ENCODE data around the gene CNTNAP5. TPM values are rescaled to one million over a fixed set of nuclear protein-coding genes. Genes with fewer than 3 reads are reported as not detected.

Gene CNTNAP5
- total RNA-seq, 1 donor from 2014 or later: not detected

DNA sequence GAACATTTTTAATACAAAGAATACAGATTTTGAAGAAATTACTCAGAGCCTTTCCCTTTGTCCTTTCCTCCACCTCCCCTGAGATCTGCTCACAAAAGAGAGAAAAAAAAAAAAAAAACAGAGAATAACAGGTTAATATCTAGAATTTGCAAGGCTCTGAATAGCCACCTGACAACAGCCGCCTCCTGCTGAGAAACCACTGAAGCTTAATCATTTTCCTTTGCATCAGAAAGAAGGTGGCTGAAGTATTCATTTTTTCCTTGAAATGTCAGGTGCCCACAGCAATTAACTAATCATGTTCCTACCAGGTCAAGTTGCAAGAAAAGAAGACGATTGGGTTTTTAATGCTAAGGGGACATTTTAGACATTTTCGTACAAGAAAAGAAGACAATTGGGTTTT, 21.2 kb downstream of the CNTNAP5 start:
- Mint-ChIP-seq H3K9me3 (no peaks in the 10 kb centered on the region), H3K4me3 (no peak overlapping the region), H3K36me3 (no peaks in the 10 kb centered on the region), H3K27ac (no peak overlapping the region), H3K4me1 (peaks cover 12% of the 10 kb centered on the region), H3K27me3 (ENCODE audit: insufficient read depth, low read depth) (peaks cover 2% of the 10 kb centered on the region)
- Histone ChIP-seq H3K27me3 (no peaks in the 10 kb centered on the region), H3K9me3 (ENCODE audit: low read depth) (no peaks in the 10 kb centered on the region), H3K27ac (no peak overlapping the region), H3F3A (ENCODE audit: low read depth) (no peaks in the 10 kb centered on the region), H3K4me3 (no peak overlapping the region), H3K9ac (no peak overlapping the region), H3K4me1 (peaks cover 22% of the 10 kb centered on the region), H4K20me1 (ENCODE audit: low read depth) (no peaks in the 10 kb centered on the region), H3K4me2 (no peak overlapping the region), H2AFZ (replicated peaks) (no peak overlapping the region), H3K79me2 (ENCODE audit: low read depth) (no peaks in the 10 kb centered on the region), H3K36me3 (no peaks in the 10 kb centered on the region)
- DNase-seq (ENCODE audit: low spot score): no peak
- TF ChIP-seq EZH2phosphoT487 (IDR thresholded peaks at IDR 0.05) (no peak), EZH2 (IDR thresholded peaks at IDR 0.05) (no peak)
- TF ChIP-seq, protein P1, sequence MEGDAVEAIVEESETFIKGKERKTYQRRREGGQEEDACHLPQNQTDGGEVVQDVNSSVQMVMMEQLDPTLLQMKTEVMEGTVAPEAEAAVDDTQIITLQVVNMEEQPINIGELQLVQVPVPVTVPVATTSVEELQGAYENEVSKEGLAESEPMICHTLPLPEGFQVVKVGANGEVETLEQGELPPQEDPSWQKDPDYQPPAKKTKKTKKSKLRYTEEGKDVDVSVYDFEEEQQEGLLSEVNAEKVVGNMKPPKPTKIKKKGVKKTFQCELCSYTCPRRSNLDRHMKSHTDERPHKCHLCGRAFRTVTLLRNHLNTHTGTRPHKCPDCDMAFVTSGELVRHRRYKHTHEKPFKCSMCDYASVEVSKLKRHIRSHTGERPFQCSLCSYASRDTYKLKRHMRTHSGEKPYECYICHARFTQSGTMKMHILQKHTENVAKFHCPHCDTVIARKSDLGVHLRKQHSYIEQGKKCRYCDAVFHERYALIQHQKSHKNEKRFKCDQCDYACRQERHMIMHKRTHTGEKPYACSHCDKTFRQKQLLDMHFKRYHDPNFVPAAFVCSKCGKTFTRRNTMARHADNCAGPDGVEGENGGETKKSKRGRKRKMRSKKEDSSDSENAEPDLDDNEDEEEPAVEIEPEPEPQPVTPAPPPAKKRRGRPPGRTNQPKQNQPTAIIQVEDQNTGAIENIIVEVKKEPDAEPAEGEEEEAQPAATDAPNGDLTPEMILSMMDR (IDR thresholded peaks at IDR 0.05): no peak

DNA sequence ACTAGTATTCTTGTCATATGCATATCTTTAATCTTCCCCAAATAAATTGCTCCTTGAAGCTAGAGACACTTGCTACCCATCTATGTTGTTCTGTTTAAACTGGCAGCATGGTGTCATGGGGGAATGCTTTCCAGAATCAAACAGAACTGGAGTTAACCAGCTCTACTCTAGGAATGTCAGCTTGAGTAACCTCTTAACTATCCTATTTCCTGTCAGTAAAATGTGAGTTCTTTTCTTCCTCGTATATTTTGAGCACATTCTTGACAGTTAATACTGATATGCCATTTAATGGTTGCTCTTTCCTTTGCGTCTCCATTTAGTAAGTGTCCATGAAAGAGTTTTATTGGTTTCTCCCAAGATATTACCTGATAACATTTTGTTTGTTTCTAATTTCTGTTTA, 23.0 kb downstream of the CNTNAP5 start:
- H3F3A ChIP-seq (ENCODE audit: low read depth): no peaks in the 10 kb centered on the region
- H3K27me3 ChIP-seq: no peaks in the 10 kb centered on the region
- H3K27me3 Mint-ChIP-seq (ENCODE audit: insufficient read depth, low read depth): peaks cover 2% of the 10 kb centered on the region
- no peaks in the 10 kb centered on the region for H3K9me3 Mint-ChIP-seq
- H3K4me1 ChIP-seq: peaks cover 22% of the 10 kb centered on the region
- no peak overlapping the region for H3K4me3 Mint-ChIP-seq
- H3K9me3 ChIP-seq (ENCODE audit: low read depth): no peaks in the 10 kb centered on the region
- H3K27ac Mint-ChIP-seq: no peak overlapping the region
- no peaks in the 10 kb centered on the region for H3K36me3 ChIP-seq
- TF ChIP-seq EZH2 (IDR thresholded peaks at IDR 0.05) (no peak), EZH2phosphoT487 (IDR thresholded peaks at IDR 0.05) (no peak)
- TF ChIP-seq, protein P1 (IDR thresholded peaks at IDR 0.05): no peak
- H3K36me3 Mint-ChIP-seq: no peaks in the 10 kb centered on the region
- H3K9ac ChIP-seq: no peak overlapping the region
- no peak overlapping the region for H2AFZ ChIP-seq (replicated peaks)
- H3K4me1 Mint-ChIP-seq: peaks cover 12% of the 10 kb centered on the region
- no peak for DNase-seq (ENCODE audit: low spot score)
- H3K79me2 ChIP-seq (ENCODE audit: low read depth): no peaks in the 10 kb centered on the region
- no peak overlapping the region for H3K27ac ChIP-seq
- no peak overlapping the region for H3K4me2 ChIP-seq
- no peaks in the 10 kb centered on the region for H4K20me1 ChIP-seq (ENCODE audit: low read depth)
- H3K4me3 ChIP-seq: no peak overlapping the region

DNA sequence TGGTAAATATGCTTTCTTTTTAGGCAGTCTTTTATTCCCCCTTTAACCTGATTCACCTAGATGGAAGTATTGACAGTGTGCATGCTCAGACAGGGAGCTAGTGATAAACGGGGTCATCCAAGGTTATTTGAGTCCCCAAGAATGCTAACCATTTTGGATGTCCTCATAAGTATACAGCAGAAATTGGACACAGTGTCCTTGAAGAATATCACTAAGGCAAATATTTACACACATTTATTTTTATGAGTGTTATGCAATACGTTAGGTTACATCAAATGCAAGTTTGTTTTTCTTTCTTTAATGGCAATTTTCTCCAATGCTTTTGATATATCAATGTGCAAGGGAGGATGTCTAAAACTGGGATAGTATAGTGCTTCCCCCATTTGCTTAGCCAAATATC, 23.6 kb downstream of the CNTNAP5 start:
- TF ChIP-seq, protein P1 (IDR thresholded peaks at IDR 0.05): no peak
- TF ChIP-seq EZH2phosphoT487 (IDR thresholded peaks at IDR 0.05): no peak
- no peak for TF ChIP-seq EZH2 (IDR thresholded peaks at IDR 0.05)
- Histone ChIP-seq H3F3A (ENCODE audit: low read depth) (no peaks in the 10 kb centered on the region), H3K9me3 (ENCODE audit: low read depth) (no peaks in the 10 kb centered on the region), H3K36me3 (no peaks in the 10 kb centered on the region), H4K20me1 (ENCODE audit: low read depth) (no peaks in the 10 kb centered on the region), H3K79me2 (ENCODE audit: low read depth) (no peaks in the 10 kb centered on the region), H3K4me3 (no peak overlapping the region), H3K27me3 (no peaks in the 10 kb centered on the region), H3K4me2 (no peak overlapping the region), H3K9ac (no peak overlapping the region), H3K27ac (no peak overlapping the region), H3K4me1 (peaks cover 22% of the 10 kb centered on the region), H2AFZ (replicated peaks) (no peak overlapping the region)
- peaks cover 2% of the 10 kb centered on the region for H3K27me3 Mint-ChIP-seq (ENCODE audit: insufficient read depth, low read depth)
- no peaks in the 10 kb centered on the region for H3K36me3 Mint-ChIP-seq
- no peak overlapping the region for H3K4me3 Mint-ChIP-seq
- no peak for DNase-seq (ENCODE audit: low spot score)
- H3K9me3 Mint-ChIP-seq: no peaks in the 10 kb centered on the region
- H3K4me1 Mint-ChIP-seq: peaks cover 12% of the 10 kb centered on the region
- no peak overlapping the region for H3K27ac Mint-ChIP-seq
